Astrocyte of the spinal cord (primary cell): ENCODE data around the gene ZNF326.
"Not testable (repeated sequence)": the region's sequence is repeated elsewhere in the genome, so short reads cannot be mapped to it uniquely, and the experiment has no call there.

Experiments
- DNase-seq: peaks from one replicate; pipeline ENCODE4 v3.0.0; 2011; ENCODE audit warnings: low read depth, low spot score
- H3K4me3 ChIP-seq: 2 replicates; pipeline ENCODE4 v1.5.1; 2011; ENCODE audit warnings: low read depth, mild to moderate bottlenecking, low read length, moderate library complexity
- CTCF ChIP-seq: IDR thresholded peaks from 2 replicates; pipeline ENCODE4 v1.5.1; 2012; ENCODE audit warnings: low read depth, mild to moderate bottlenecking, low read length, inconsistent platforms
- in situ Hi-C: cut with HindIII; loops from 2 replicates; pipeline ENCODE4 v1.10.0; 2017; ENCODE audit warnings: low sequenced_read_pairs

Gene ZNF326

GRCh38 chr1:90045853-90046563 lies 51.1 kb downstream of the ZNF326 start:
- in situ Hi-C loops, result no loop called here
- peak; percentile 18 for DNase-seq
- H3K4me3 ChIP-seq, result no peak overlapping the region
- peak; percentile 77 for TF ChIP-seq CTCF

GRCh38 chr1:90046635-90047034 lies 51.7 kb downstream of the ZNF326 start:
- H3K4me3 ChIP-seq, result no peak overlapping the region
- TF ChIP-seq CTCF, result no peak
- in situ Hi-C loops, result no loop called here
- no peak for DNase-seq

- DNase-seq, result no peak
- no peak for TF ChIP-seq CTCF
- in situ Hi-C loops, result no loop called here
Measured at GRCh38 chr1:90048043-90048442, 53.1 kb downstream of the ZNF326 start.

GRCh38 chr1:90062700-90063643 lies 68.1 kb downstream of the ZNF326 start:
- in situ Hi-C loops, DNase-seq, H3K4me3 ChIP-seq: not testable (repeated sequence)

More at GRCh38 chr1:90048043-90048442, 53.1 kb downstream of the ZNF326 start:
- no peak overlapping the region for H3K4me3 ChIP-seq

GRCh38 chr1:90064109-90064508 lies 69.2 kb downstream of the ZNF326 start:
- in situ Hi-C loops, H3K4me3 ChIP-seq, DNase-seq: not testable (repeated sequence)

GRCh38 chr1:90067194-90067931 lies 72.5 kb downstream of the ZNF326 start:
- in situ Hi-C loops, result no loop called here
- TF ChIP-seq CTCF, result no peak
- no peak overlapping the region for H3K4me3 ChIP-seq
- DNase-seq, result no peak

GRCh38 chr1:90068611-90069280 lies 73.8 kb downstream of the ZNF326 start:
- DNase-seq, result no peak
- H3K4me3 ChIP-seq, result no peak overlapping the region
- no peak for TF ChIP-seq CTCF
- in situ Hi-C loops, result no loop called here
